Muscle of leg (tissue), 11 donors: ENCODE measurements around the gene PGM2. TPM values are rescaled to one million over a fixed set of nuclear protein-coding genes. Genes with fewer than 3 reads are reported as not detected.
A peak's percentile ranks its signal among the peaks of the same experiment; 100 is the strongest.

Source experiments
- DNase-seq: peaks from one replicate; pipeline ENCODE4 v3.0.0; 2013
- H3K27ac ChIP-seq: one replicate; pipeline ENCODE4 v1.5.1; 2013; ENCODE audit warnings: mild to moderate bottlenecking, low read length, control low read depth
- H3K27me3 ChIP-seq: one replicate; pipeline ENCODE4 v1.6.1; 2013; ENCODE audit warnings: low read length; ENCODE audit not compliant: control insufficient read depth, insufficient read depth
- H3K36me3 ChIP-seq: one replicate; pipeline ENCODE4 v1.6.1; 2013; ENCODE audit warnings: low read length; ENCODE audit not compliant: control insufficient read depth, insufficient read depth
- H3K4me1 ChIP-seq: one replicate; pipeline ENCODE4 v1.6.1; 2013; ENCODE audit warnings: low read length; ENCODE audit not compliant: control insufficient read depth, insufficient read depth
- H3K4me3 ChIP-seq: one replicate; pipeline ENCODE4 v1.5.1; 2013; ENCODE audit warnings: low read length, control low read depth
- H3K9me3 ChIP-seq: replicated peaks from 2 replicates; pipeline ENCODE4 v1.6.1; 2013; ENCODE audit warnings: low read depth, low read length; ENCODE audit not compliant: control insufficient read depth
- WGBS: methylation state at CpG from one replicate; pipeline ENCODE4 v1.1.5; 2013; ENCODE audit warnings: missing lambda C conversion rate; ENCODE audit not compliant: insufficient coverage; 5-methylcytosine and 5-hydroxymethylcytosine counted together
- polyA plus RNA-seq, 8 donors: library from polyadenylated mRNA; unstranded; fragments of 120-200 nt; gene quantifications; one replicate each; pipeline versions ENCODE4 v1.2.1 to v1.2.3, GENCODE V29; 2013; ENCODE audit warnings: inconsistent platforms in 1 of 8, low replicate concordance in 1 of 8; ENCODE audit not compliant: insufficient read length in 8 of 8, insufficient read depth in 1 of 8
- total RNA-seq: library from RNA; stranded (reverse); fragments of 120-200 nt; gene quantifications from one replicate; pipeline ENCODE4 v1.2.4, GENCODE V29; 2013

PGM2 gene
- total and polyA plus RNA-seq, 9 donors: 8.5 to 16.6 (median 11.2) TPM

DNA sequence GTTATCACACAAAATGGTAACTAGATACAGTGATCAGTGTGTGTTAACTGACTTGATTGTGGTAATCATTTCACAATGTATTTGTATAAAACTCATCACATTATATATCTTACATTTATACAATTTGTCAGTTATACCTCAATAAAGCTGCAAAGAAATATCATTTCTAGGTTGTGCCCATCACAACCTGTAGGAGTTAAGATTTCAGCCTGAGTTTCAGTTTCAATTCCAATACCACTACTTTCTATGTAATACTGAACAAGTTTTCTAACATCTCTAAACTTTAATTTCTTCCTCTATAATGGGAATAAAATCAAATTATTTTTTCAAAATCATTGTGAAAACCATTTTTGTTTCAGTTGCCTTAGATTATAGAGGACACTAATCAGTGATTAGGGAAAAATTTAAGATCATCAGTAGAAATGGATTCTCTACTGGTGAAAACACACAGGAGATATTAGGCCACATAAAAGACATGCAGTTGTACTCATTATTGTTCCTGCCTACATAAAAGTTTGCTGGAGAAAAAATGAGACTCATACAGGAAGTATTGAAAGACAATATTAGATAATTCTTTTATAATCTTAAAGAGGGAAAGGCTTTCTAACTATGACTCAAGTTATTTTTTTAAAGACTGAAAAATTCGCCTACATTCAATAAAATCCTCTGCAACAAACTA lies 46.0 kb downstream of the PGM2 start:
- no CpG with 5 or more reads among the region's 1 CpG for WGBS
- Histone ChIP-seq H3K36me3 (peaks cover 1% of the 10 kb centered on the region), H3K27ac (no peak overlapping the region), H3K9me3 (no peaks in the 10 kb centered on the region), H3K4me1 (no peaks in the 10 kb centered on the region), H3K4me3 (no peak overlapping the region), H3K27me3 (no peaks in the 10 kb centered on the region)
- DNase-seq: no peak

DNA sequence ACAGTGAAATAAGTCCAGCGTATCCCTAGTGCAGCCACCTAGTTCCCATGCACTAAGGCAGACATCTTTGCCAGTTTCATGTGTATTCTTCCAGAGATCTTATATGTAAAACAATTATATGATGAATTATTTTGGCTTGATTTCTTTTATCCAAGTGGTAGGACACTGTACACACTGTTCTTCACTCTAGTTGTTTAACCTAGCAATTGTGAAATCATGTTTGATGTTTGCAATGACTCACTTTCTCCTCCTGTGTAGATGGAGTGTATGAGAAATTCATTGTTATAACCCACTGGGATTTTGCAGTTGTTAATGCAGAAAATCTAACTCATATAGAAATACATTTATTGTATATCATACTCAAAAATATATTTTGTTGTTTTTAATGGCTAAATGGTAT lies 46.9 kb downstream of the PGM2 start:
- Histone ChIP-seq H3K9me3 (no peaks in the 10 kb centered on the region), H3K36me3 (no peaks in the 10 kb centered on the region), H3K27me3 (no peaks in the 10 kb centered on the region), H3K27ac (no peak overlapping the region), H3K4me1 (no peaks in the 10 kb centered on the region), H3K4me3 (no peak overlapping the region)
- DNase-seq: no peak
- no CpG with 5 or more reads among the region's 1 CpG for WGBS

GRCh38 chr4:37876156-37876555 lies 49.7 kb downstream of the PGM2 start:
- DNase-seq: no peak
- Histone ChIP-seq H3K4me3 (no peak overlapping the region), H3K4me1 (no peaks in the 10 kb centered on the region), H3K9me3 (no peaks in the 10 kb centered on the region), H3K36me3 (no peaks in the 10 kb centered on the region), H3K27me3 (no peaks in the 10 kb centered on the region), H3K27ac (no peak overlapping the region)
- no CpG with 5 or more reads among the region's 2 CpGs for WGBS

GRCh38 chr4:37879365-37879764 lies 52.9 kb downstream of the PGM2 start:
- H3K4me3 ChIP-seq: no peak overlapping the region
- no peak for DNase-seq
- H3K36me3 ChIP-seq: no peaks in the 10 kb centered on the region
- 100% methylated on average over 1 of the region's 8 CpGs for WGBS
- H3K4me1 ChIP-seq: no peaks in the 10 kb centered on the region
- no peaks in the 10 kb centered on the region for H3K9me3 ChIP-seq
- no peak overlapping the region for H3K27ac ChIP-seq
- H3K27me3 ChIP-seq: no peaks in the 10 kb centered on the region

GRCh38 chr4:37881811-37882210 lies 55.3 kb downstream of the PGM2 start:
- no peaks in the 10 kb centered on the region for H3K4me1 ChIP-seq
- H3K27ac ChIP-seq: no peak overlapping the region
- 60% methylated on average over 3 of the region's 5 CpGs for WGBS

GRCh38 chr4:37882665-37883296 lies 56.3 kb downstream of the PGM2 start:
- H3K4me3 ChIP-seq: no peak overlapping the region
- WGBS: 0% methylated on average over 1 of the region's 4 CpGs
- H3K9me3 ChIP-seq: no peaks in the 10 kb centered on the region
- no peak overlapping the region for H3K27ac ChIP-seq
- H3K36me3 ChIP-seq: no peaks in the 10 kb centered on the region
- H3K27me3 ChIP-seq: peaks cover 6% of the 10 kb centered on the region
- DNase-seq: no peak
- H3K4me1 ChIP-seq: no peaks in the 10 kb centered on the region

More at GRCh38 chr4:37881811-37882210, 55.3 kb downstream of the PGM2 start:
- no peak overlapping the region for H3K4me3 ChIP-seq
- H3K9me3 ChIP-seq: no peaks in the 10 kb centered on the region
- H3K36me3 ChIP-seq: no peaks in the 10 kb centered on the region
- peaks cover 4% of the 10 kb centered on the region for H3K27me3 ChIP-seq
- DNase-seq: no peak

- Histone ChIP-seq H3K27ac (no peak overlapping the region), H3K27me3 (peaks cover 14% of the 10 kb centered on the region), H3K4me3 (no peak overlapping the region), H3K36me3 (no peaks in the 10 kb centered on the region), H3K4me1 (peaks cover 2% of the 10 kb centered on the region), H3K9me3 (no peaks in the 10 kb centered on the region)
- 94% methylated on average over 2 of the region's 3 CpGs for WGBS
- DNase-seq: no peak
Measured at GRCh38 chr4:37884855-37885487, 58.5 kb downstream of the PGM2 start.

DNA sequence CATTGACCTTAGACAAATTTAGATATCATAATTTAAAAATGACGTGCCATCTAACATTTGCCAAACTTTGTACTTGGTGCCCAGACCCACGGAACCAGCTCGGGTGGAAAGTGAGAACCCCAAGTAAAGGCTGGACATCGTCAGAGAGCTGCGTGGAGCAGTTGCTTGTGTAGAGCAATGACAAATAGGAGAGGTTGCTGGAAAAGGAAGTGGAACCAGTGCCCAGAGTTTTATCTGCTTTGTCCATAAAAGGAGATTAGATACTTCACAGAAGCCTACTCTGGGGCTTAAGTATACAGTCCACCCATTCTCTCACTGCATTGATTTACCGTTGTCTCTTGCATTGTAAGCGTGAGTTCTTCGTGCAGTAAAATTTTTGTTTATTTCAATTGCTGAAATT lies 59.0 kb downstream of the PGM2 start:
- 52% methylated on average over 5 of the region's 8 CpGs for WGBS
- no peak overlapping the region for H3K27ac ChIP-seq
- no peaks in the 10 kb centered on the region for H3K36me3 ChIP-seq
- peaks cover 8% of the 10 kb centered on the region for H3K4me1 ChIP-seq
- H3K27me3 ChIP-seq: peaks cover 19% of the 10 kb centered on the region
- DNase-seq: peak; percentile 20
- H3K4me3 ChIP-seq: no peak overlapping the region
- no peaks in the 10 kb centered on the region for H3K9me3 ChIP-seq

DNA sequence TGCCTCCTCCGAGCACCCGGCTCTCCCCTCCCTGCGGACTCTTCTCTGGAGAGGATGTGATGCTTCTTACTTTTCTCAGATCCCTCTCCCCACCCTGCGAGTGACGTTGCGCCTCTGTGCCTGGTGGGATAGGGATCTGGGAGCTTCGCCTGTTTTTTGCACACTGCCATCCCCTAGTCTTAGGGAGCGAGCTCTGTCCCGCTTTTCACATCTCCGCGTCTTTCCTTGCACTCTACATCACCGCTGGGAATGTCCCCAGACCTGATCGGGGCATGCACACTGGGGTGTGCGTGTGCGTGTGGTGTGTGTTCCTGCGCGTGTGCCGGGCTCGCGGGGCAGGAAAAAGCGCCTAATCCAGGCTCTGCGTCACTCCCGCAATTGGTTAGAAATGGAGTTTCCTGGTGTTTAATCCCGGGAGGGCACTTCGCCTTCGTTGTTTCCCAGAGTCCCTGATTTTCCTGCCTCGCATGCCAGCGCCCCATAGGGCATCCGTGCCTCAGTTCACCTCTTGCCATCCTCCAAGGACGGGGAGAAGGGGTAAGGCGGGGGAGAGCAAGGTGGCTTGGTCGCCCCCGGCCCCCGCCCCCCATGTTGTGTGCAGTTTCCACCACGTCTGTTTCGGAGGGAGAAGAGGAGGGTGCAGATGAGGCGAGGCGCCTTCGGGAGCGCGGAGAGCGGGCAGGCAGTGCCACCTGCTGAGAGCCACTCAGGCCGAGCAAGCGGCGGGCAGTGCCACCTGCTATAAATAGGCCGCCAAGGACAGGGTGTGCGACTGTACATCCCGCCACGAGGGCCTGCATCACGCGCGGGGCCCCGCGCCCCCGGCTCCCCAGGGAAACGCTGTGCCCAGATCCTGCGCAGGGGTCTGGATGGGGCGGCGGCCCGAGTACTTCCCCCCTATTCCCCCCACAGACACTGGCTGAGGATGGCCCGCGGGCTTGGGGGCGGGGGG lies 63.6 kb downstream of the PGM2 start:
- DNase-seq: peak; percentile 54
- peak overlapping the region; percentile 64 for H3K4me3 ChIP-seq
- 2% methylated on average over 21 of the region's 63 CpGs for WGBS
- H3K9me3 ChIP-seq: no peaks in the 10 kb centered on the region
- H3K27ac ChIP-seq: peak overlapping the region; percentile 13
- H3K4me1 ChIP-seq: peaks cover 10% of the 10 kb centered on the region
- peaks cover 26% of the 10 kb centered on the region for H3K27me3 ChIP-seq
- H3K36me3 ChIP-seq: no peaks in the 10 kb centered on the region
